ENCODE results near the gene GOLGA7B. TPM values are rescaled to one million over a fixed set of nuclear protein-coding genes. Genes with fewer than 3 reads are reported as not detected.

Gene GOLGA7B
- total and polyA plus RNA-seq, 12 donors, result 0.05 to 1.0 (median 0.24) TPM

GRCh38 chr10:97863808-97864207 lies 14.2 kb downstream of the GOLGA7B start:
- no peak for TF ChIP-seq CTCF (IDR thresholded peaks at IDR 0.05)
- ATAC-seq (no peak), DNase-seq (no peak)
- H3K9me3 ChIP-seq, result no peaks in the 10 kb centered on the region
- no peaks in the 10 kb centered on the region for H3K36me3 ChIP-seq
- no peak overlapping the region for H3K4me3 ChIP-seq
- intact Hi-C loops (cut with DNase I), result loop anchor here in 2 of 10 donors (10.0 kb wide), 2 partner anchors 69 to 99 kb away; no protein-coding TSS in a partner anchor
- 87 to 92% methylated on average over 11 of the region's 11 CpGs for WGBS, 2 donors
- peaks cover 0 to 24% (median 13%) of the 10 kb centered on the region in 7 donors for H3K27me3 ChIP-seq
- peaks cover 0 to 6% (median 2%) of the 10 kb centered on the region in 9 donors for H3K4me1 ChIP-seq
- H3K27ac ChIP-seq, result no peak overlapping the region

- TF ChIP-seq CTCF (IDR thresholded peaks at IDR 0.05), result no peak
- intact Hi-C loops (cut with DNase I), result loop anchor here in 5 of 10 donors (5.0 to 10.0 kb wide), 4 partner anchors 71 to 103 kb away; no protein-coding TSS in a partner anchor
- Histone ChIP-seq H3K4me1 (peaks cover 0 to 13% (median 9%) of the 10 kb centered on the region in 9 donors), H3K27ac (no peak overlapping the region), H3K27me3 (peaks cover 0 to 24% (median 13%) of the 10 kb centered on the region in 7 donors), H3K9me3 (no peaks in the 10 kb centered on the region), H3K4me3 (no peak overlapping the region), H3K36me3 (no peaks in the 10 kb centered on the region)
- WGBS, 2 donors, result 60 to 66% methylated on average over 13 to 18 of the region's 18 CpGs
- no peak for ATAC-seq
- no peak for DNase-seq
Observed at GRCh38 chr10:97865488-97865887, 15.8 kb downstream of the GOLGA7B start.

GRCh38 chr10:97866524-97867219 lies 17.0 kb downstream of the GOLGA7B start:
- DNase-seq (no peak), ATAC-seq (no peak)
- TF ChIP-seq CTCF (IDR thresholded peaks at IDR 0.05), result no peak
- Histone ChIP-seq H3K4me3 (no peak overlapping the region), H3K27me3 (peaks cover 0 to 28% (median 19%) of the 10 kb centered on the region in 7 donors), H3K9me3 (no peaks in the 10 kb centered on the region), H3K36me3 (no peaks in the 10 kb centered on the region), H3K27ac (no peak overlapping the region), H3K4me1 (peaks cover 0 to 13% (median 9%) of the 10 kb centered on the region in 9 donors)
- 92 to 96% methylated on average over 10 of the region's 10 CpGs for WGBS, 2 donors
- intact Hi-C loops (cut with DNase I), result loop anchor here in 5 of 10 donors (5.0 to 10.0 kb wide), 4 partner anchors 72 to 104 kb away; no protein-coding TSS in a partner anchor

- ATAC-seq (no peak), DNase-seq (no peak)
- H3K27ac ChIP-seq, result no peak overlapping the region
- H3K4me3 ChIP-seq, result no peak overlapping the region
- peaks cover 0 to 13% (median 9%) of the 10 kb centered on the region in 9 donors for H3K4me1 ChIP-seq
- TF ChIP-seq CTCF (IDR thresholded peaks at IDR 0.05), result no peak
- H3K36me3 ChIP-seq, result no peaks in the 10 kb centered on the region
- intact Hi-C loops (cut with DNase I), result loop anchor here in 5 of 10 donors (5.0 to 10.0 kb wide), 4 partner anchors 73 to 105 kb away; no protein-coding TSS in a partner anchor
- WGBS, 2 donors, result 93% methylated on average over 10 of the region's 10 CpGs
- H3K9me3 ChIP-seq, result no peaks in the 10 kb centered on the region
- H3K27me3 ChIP-seq, result peaks cover 0 to 31% (median 19%) of the 10 kb centered on the region in 7 donors
Observed at GRCh38 chr10:97867220-97867800, 17.7 kb downstream of the GOLGA7B start.
